GM19452 (cell line): ENCODE data around the gene PKDREJ.
A peak's percentile ranks its signal among the peaks of the same experiment; 100 is the strongest.

Experiments
- ATAC-seq: cut with Tn5 transposase; IDR thresholded peaks from one replicate; pipeline ENCODE4 v1.9.1; 2021; ENCODE audit not compliant: unreplicated experiment

PKDREJ gene

DNA sequence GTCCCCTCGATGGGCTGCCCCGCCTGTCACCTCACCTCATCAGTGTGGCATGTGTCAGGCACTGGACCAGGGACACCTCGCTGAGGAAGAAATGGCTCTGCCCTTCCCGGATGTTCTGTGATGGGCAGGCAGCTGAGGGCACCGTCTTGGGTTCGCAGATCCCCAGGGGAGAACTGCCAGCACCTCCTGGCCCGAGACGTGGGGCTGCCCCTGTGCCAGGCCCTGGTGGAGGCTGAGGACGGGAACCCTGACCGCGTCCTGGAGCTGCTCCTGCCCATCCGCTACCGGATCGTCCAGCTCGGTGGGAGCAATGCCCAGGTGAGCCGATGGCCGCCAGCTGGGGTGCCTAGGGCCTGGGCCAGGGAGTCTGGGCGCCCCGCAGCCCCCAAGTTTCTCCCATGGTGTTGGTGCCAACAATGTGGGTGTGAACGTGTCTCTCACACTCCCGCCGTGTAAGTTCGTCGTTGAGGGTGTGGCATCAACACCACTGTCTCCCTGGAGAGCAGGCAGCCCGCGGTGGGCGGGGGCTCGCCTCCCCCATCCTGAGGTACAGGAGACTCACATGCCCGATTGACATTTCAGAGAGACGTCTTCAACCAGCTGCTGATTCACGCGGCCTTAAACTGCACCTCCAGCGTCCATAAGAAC lies 26.2 kb upstream of the PKDREJ start:
- no peak for ATAC-seq

DNA sequence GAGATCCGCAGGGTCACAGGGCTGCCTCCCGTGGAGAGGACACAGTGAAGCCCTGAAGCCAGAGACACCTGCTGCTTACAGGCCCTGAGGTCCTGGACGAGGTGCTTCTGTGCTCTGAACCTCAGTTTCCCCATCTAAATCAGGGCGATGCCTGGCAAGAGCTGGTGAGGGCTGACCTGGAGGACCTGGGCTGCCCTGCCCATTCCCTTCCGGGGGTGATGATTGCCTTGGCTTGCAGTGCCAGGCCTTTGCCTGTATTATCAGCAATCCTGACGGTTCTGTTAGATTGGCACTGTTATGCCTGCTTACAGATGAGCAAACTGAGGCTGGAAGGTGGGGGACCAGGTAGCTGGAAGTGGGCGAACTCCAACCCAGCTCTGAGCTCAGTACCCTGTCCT lies 25.7 kb upstream of the PKDREJ start:
- ATAC-seq: no peak

DNA sequence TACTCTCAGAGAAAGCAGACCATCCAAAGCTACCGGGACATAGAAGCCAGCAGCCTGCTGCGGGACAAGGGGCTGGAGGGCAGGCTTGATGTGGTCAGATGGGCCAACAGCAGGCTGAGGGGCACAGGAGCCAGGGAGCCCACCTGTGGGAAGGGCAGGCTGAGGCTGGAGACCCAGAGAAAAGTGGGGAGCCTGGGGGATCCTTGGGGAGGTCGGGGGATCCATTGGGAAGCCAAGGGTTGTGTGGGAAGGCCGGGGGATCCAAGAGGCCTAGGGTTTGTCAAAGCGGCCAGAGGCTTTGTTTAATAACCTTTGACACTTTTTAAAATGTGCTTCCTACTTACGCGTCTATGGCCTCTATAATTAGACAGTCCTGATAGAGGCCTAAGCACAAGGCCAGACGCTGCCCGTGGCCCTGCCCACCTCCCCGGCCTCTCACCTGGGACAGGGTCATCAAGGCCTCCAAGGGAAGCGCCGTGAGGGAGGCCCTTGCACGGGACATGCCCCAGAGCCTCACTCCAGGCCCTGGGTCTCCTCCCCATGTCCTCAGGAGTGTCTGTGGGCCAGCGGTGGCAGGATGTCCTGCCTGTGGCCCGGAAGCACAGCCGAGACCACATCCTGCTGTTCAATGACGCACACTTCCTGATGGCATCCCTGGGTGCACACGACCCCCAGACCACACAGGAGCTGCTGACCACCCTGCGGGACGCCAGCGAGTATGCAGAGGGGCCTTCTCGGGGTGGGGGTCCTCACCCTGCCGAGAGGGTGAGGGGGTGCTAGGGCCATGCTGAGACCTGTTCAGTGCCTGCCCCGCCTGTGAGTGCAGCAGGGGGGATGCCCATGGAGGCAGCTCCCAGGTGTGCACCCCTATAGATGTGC lies 25.0 kb upstream of the PKDREJ start:
- ATAC-seq: peak; percentile 77

DNA sequence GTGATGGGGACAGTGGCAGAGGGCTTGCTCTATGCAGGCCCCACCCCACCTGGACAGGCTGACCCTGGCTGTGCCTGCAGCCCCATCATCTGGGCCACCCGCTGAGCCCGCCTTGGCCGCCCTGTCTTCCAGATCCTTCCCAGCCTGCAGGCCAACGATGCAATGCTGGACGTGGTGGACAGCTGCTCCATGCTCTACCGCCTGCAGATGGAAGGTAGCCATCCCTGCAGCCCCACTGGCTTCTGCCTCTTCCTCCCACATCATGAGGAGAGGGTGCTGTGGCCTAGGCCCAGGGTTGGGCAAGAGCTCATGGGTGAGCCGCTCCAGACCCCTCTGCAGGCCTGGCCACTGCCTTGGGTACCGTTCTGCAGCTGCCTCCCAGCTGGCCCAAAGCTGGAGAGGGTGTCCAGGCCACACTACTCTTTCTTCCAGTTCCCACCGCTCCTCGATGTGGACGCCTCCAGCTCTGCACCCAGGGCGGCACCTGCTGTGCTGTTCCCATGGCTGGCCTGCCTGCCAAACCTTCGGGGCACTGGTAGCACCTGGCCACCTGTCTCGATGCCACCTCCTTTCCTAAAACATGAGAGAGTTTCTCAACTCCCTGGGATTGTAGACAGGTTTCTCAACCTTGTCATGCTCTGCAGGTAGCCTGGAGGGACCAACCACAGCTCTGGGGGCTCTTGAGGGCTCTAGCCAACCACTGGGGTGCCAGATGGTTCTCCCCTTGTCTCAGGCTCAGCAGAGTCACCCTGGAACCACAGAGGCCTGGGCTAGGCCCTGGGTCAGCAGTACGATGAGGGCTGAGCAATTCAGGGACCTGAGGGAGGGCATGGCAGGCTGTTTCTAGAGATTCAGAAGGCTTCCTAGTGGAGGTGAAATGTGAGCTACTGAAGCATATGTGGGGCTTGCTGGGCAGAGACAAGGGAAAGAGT lies 24.1 kb upstream of the PKDREJ start:
- ATAC-seq: no peak

DNA sequence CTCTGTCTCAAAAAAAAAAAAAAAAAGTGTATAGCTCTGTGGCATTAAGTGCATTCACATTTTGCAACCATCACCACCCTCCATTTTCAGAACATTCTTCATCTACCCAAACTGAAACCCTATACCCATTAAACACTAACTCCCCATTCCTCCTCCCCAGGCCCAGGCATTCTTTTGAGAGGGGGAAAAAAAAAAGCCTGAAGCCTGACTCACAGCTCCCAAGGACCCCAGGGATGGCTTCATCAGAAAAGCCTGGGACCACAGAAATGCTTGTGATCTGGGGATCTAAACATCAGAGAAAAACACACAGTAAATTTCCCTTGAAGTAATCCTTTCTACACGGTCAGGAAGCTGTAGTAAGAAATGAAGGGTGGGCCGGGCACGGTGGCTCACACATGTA lies 22.9 kb upstream of the PKDREJ start:
- ATAC-seq: no peak

DNA sequence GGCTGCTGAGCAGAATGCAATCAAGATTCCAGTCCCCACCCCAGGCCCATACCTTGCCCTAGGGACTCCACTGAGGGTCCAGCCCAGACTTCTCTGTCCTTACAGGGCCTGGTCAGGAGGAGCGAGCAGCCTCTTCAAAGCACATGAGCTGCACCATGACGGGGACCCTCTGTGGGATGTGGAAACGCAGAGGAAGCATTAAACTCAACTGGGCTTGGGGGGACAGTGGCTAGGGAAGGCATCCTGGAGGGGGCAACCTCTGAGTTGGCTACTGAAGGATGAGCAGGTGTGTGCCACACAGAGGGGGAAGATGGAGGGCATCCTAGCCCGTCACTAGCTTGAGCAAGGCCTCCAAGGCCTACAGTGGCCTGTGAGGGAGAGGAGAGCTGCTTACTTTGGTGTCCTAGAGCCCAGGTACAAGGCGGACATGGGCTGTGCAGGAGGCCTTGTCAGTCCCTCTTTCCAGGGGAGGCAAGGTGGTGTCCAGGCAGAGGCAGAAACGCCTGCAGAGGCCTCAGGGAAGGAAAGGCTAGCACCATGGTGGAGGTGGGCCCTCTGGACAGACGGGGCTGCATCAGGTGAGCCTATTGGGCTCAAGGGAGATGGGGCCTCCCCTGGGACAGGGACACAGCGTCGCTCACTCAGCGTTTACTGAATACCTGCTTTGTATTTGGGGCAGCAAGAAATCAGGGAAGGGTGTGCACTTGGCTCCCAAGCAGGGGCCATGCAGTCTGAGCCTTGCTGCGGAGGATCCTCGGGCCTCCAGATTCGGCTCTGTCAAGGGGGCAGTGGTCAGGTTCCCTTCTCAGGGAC lies 18.9 kb upstream of the PKDREJ start:
- ATAC-seq: no peak

DNA sequence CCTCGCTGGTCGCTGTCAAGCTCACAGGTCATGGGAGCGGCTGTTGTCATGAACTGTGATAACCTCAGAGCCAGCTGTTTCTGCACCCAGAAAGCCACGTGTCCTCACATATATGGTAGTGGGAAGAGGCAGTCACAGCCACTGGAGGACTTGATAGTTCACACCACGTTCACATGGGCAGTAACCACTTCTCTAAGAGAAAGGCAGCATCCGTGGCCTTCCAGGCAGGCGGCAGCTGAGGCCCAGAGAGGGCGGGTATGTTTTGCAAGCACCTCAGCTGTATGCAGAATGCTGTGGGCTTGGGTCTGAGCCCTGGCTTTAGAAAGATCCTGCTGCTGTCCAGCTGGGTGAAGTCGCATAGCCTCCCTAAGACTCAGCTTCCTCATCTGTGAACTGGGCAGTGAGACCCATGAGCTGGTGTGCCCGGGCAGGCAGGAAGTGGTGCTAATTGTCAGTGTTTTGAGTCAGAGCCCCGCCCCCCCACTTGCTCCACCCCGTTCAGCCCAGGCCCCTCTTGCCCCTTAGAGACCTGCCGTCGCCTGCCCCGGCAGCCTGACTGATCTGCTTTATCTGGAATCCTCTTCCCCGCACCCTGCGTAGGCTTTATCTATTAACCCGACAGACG lies 18.0 kb upstream of the PKDREJ start:
- ATAC-seq: peak; percentile 69

DNA sequence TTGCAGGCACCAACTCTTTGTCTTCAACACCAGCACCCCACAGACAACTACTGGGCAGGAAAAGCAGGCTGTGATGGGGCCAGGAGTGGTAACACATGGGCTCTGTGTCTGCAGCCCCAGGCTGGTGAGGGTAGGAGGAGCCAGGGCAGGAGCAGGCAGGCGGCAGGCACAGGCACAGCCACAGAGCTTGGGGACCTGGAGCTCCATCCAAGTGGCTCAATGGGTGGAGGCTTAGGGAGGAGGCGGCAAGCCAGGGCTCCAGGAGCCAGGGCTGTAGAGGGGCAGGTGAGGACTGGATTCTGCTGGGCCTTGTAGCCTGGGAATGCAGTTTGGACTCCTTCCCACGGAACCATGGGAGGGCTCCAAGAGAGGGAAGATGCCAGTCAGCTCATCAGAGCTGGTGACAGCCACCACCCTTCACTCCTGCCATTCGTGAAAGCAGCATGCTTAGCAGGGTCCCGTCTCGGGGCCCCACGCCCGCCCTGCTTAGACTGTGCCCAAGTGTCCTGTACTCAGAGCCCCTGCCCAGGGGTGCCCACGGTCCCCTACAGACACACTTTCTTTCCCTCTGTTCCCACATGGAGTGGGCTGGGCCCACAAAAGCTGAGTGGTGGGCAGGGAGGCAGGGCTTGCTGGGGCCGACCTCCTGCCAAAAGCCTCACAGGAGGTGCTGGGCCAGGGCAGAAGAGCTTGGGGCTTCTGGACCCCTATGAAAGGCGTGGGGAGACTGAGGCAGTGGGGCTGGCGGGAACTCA lies 17.1 kb upstream of the PKDREJ start:
- no peak for ATAC-seq

DNA sequence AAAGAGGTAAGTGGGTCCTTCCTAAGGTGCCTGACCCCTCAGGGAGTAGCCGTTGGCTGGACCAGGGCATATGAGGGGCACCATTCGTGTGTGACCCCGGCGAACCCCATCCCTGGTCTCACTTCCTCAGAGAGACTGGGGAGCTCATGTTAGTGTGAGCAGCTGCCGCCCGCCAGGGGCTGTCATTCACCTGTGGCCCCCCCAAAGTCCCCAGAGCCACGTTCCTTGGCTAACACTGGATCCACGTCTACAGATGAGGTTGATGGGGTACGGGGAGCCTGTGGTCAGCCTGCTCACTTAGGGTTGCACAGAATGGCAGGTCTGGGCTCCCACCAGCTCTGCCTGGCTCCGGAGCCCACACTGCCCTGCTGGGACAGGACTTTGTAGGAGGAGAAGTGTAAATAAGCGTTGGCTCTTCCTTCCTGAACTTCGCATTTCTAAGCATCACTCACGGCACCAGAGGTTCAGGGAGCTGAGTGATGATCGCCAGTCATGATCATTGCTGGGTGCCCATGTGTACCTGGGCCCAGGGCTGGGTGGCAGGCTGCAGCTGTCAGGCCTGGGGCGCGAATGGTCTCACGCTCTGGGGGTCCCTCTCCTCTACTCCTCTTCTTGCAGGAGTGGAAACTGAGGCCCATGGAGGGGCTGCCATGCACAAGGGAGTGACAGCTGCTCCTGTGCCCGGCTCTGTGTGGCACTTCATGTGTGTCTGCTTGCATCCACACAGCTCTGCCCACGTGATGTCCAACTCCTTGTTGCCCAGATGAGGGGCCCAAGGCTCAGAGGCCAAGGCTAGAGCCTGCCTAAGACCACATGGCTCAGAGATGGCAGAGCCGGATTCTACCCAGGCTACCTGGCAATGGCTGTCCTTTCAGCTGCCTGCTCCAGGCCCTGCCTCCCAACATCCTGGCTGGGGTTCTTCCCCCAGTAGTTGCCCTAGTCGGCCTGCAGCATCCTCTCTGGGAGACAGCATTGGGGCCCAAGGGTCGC lies 15.8 kb upstream of the PKDREJ start:
- ATAC-seq: no peak

DNA sequence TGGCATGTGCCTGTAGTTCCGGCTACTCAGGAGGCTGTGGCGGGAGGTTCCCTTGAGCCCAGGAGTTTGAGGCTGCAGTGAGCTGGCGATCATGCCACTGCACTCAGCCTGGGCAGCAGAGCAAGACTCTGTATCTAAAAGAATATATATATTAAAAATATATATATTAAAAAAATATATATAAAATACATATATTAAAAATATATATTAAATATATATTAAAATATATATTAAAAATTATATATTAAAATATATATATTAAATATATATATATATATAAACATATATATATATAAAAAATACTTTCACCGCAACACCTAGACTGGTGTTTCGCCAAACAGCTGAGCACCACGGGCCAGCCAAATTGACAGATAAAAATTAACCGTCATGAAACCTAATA lies 13.4 kb upstream of the PKDREJ start:
- ATAC-seq: no peak

DNA sequence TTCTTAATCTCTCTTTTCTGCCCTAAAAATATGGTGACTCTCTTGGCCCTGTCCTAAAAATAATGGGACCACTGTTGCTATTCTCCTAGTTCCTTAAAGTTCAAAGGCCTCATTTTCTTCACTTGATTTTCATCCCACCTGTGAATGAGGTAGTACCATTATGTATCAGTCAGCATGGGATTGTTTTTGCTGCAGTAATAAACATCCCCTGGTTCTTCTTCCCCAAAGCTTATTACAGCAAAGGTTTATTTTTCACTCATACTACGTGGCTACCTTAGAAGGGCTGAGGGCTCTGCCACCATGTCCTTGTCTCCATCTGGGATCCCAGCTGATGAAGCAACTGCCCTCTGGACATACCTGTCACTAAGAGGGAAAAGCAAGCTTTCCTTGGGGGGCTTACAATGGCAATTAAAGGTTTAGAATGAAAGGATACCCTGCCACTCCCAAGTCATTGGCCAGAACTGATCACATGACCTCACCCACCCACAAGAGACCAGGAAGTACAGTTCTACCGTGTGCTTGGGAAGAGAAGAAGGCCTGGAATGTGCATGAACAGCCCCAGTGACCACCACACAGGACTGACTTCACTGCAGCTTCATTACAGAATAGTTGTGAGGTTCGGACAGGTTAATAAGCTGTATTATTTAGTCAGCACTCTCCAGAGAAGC lies 12.4 kb upstream of the PKDREJ start:
- ATAC-seq: no peak

DNA sequence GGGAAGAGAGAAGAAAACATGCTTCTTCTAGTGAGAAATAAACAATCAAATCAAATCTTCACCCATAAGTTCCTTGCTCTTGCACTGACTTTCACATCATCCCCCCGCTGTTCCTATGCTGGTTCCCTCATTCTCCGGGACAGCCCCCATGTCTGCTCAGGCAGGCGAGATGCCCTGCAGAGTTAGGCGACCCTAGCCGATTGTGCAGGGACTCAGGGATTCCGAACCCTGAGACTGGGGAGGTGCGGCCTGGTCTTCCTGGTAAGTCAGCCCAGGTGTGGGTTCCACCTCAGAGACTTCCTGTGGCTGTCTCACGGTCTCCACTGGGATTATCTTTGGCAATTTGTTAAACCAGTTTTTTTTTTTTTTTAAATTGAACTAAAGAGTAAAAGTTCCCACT lies 11.2 kb upstream of the PKDREJ start:
- ATAC-seq: no peak

DNA sequence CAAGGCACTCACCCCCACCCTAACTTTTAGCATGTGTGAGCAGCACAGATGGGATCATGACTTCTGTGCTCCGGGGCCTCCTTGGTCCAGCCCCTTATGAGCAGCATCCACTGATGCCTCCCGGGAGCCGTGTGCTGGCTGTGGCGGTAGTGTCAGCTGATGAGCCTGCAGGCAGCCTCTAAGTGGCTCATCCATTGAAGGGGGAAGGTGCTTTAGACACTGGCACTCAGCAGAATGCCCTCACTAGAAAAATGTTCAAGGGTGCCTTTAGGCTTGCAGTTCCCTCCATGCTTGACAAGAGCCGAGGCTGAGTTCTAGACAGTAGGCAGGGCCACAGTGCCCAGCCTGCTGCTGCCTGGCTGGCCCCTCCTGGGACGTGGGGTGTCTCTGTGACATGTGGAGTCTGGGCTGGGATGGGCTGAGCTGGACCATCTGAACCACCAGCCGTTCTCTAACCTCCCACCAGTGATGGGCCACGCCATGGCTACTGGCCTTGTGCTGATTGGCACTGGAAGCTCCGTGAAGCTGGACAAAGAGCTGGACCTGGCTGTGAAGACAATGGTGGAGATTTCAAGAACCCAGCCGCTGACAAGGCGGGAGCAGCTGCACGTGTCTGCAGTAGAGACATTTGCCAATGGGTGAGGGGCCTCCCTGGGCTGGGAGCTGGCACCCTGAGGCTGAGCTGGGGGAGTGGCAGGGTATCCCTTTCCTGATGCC lies 10.4 kb upstream of the PKDREJ start:
- no peak for ATAC-seq

DNA sequence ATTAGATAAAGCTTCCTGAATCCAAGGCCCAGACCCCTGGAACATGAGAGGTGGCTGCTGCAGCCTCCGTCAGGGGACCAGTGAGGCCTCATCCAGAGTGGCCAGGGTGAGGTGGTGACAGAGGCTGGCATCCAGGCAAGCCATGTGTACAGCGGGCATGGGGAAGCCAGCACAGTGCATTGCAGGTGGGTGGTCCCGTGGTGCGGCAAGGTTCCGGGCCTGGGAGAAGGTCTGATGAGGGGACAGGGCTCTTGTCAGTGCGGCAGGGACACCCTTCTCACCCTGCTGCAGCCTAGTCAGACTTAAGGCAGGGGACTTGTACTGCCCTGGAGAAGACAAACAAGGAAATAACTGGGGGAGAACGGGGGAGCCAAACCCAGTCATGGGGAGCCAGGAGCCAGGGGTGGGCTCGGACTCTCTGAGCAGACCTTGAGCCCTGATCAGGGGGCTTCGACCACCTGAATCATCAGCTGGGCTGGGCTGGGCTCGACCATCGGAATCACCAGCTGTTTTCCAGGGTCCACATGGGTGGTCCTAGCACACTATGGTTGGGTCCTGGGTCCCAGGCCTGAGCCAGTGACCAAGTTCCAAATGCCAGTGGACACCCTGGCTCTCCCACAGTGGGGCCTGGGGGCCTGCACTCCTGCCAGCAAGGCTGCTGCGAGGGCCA lies 9.8 kb upstream of the PKDREJ start:
- ATAC-seq: no peak

DNA sequence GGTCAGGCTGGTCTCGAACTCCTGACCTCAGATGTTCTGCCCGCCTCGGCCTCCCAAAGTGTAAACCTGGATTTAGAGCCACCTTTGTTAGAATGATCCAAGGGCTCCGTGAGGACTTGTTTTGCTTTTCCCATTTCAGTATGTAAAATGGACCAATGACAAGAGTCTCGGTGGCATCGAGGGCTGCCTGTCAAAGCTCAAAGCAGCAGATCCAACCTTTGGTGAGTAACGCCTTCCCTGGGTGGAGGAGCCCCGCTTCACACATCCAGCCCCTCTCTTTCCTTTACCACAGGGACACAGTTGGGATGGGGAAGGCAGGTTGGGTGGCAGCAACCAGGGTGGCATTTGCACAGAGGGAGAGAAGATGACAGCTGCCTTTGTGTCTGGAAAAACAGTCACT lies 9.1 kb upstream of the PKDREJ start:
- ATAC-seq: no peak

DNA sequence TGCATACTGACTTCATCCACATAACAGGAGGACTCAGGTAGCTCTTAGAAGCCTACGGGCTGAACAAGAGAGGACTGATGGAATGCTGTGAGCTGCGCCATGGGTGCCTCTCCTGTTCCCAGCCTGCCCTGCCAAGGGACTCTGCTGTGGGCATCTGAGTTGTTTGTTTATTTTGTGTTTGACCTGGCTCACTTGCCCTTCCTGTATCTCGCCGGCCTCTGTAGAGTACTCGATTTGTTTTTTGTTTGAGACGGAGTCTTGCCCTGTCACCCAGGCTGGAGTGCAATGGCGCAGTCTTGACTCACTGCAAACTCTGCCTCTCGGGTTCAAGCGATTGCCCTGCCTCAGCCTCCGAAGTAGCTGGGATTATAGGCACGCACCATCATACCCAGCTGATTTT lies 6.4 kb upstream of the PKDREJ start:
- ATAC-seq: no peak
